Measurements from ENCODE around the gene CLCN6.

GRCh38 chr1:11875094-11875493 is 69.1 kb downstream of the CLCN6 start:
- no peak for TF ChIP-seq CTCF (conservative IDR thresholded peaks at IDR 0.05; ENCODE audit: low read depth, low read length)
- TF ChIP-seq EZH2 (IDR thresholded peaks at IDR 0.05; ENCODE audit: borderline replicate concordance, low read depth, low read length, poor library complexity, severe bottlenecking), result no peak

Data from A673 (cell line).